ENCODE measurements around the gene ERVFRD-1. TPM values are rescaled to one million over a fixed set of nuclear protein-coding genes. Genes with fewer than 3 reads are reported as not detected.

ERVFRD-1 gene
- total RNA-seq, 1 donor from 2014 or later = not detected

DNA sequence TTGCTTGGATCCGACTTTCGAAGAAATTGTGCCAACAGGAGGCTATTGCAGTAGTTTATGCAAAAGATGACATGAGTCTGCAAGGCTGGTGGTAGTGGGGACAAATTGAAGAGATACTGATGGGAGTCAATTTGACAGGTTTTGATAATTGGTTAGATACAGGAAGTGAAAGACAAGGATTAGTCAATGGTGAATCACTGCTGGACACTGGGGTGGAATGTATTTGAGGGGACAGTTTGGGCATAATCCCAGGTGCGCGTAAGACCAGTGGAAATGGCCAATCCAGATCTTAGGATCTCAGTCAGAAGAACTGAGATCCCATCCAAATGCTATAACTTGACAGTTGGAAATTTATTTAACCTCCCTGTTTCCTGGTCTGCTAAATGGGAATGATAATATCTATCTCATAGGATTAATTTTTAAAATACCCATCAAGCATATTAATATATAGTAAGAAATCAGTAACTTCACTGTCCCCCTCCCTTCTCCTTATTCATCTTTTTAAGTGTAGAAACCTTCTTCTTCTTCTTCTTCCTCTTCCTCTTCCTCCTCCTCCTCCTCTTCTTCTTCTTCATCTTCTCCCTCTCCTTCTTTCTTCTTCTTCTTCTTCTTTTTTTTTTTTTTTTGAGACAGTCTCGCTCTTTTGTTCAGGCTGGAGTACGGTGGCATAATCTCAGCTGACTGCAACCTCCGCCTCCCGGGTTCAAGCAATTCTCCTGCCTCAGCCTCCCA lies 30.9 kb upstream of the ERVFRD-1 start:
- intact Hi-C loops (cut with DNase I) = loop anchor here (5.0 kb wide), 1 partner anchor 90 kb away; the partner anchor contains the start of gene NEDD9
- Histone ChIP-seq H3K4me1 (no peaks in the 10 kb centered on the region), H3K9me3 (no peaks in the 10 kb centered on the region), H3K4me3 (no peak overlapping the region), H3K36me3 (no peaks in the 10 kb centered on the region), H3K27me3 (no peaks in the 10 kb centered on the region), H3K27ac (no peak overlapping the region)
- TF ChIP-seq, protein P1, sequence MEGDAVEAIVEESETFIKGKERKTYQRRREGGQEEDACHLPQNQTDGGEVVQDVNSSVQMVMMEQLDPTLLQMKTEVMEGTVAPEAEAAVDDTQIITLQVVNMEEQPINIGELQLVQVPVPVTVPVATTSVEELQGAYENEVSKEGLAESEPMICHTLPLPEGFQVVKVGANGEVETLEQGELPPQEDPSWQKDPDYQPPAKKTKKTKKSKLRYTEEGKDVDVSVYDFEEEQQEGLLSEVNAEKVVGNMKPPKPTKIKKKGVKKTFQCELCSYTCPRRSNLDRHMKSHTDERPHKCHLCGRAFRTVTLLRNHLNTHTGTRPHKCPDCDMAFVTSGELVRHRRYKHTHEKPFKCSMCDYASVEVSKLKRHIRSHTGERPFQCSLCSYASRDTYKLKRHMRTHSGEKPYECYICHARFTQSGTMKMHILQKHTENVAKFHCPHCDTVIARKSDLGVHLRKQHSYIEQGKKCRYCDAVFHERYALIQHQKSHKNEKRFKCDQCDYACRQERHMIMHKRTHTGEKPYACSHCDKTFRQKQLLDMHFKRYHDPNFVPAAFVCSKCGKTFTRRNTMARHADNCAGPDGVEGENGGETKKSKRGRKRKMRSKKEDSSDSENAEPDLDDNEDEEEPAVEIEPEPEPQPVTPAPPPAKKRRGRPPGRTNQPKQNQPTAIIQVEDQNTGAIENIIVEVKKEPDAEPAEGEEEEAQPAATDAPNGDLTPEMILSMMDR (IDR thresholded peaks at IDR 0.05) = no peak
- DNase-seq (ENCODE audit: low spot score in 2 of 2) = no peak

DNA sequence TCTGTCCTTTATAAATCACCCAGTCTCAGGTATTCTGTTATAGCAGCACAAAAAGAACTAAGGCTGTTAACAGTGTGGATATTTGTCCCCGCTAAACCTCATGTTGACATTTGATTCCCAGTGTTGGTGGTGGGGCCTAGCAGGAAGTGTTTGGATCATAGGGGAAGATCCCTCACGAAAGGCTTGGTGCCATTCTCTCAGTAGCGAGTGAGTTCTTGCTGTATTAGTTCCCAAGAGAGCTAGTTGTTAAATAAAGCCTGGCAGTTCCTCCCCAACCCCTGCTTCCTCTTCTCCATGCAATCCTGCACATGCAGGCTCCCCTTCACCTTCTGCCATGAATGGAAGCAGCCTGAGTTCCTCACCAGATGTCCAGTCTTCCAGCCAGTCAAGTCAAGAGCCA lies 29.8 kb upstream of the ERVFRD-1 start:
- Histone ChIP-seq H3K9me3 (no peaks in the 10 kb centered on the region), H3K27ac (no peak overlapping the region), H3K27me3 (no peaks in the 10 kb centered on the region), H3K4me1 (no peaks in the 10 kb centered on the region), H3K36me3 (no peaks in the 10 kb centered on the region), H3K4me3 (no peak overlapping the region)
- no peak for DNase-seq (ENCODE audit: low spot score in 2 of 2)
- intact Hi-C loops (cut with DNase I) = loop anchor here (5.0 kb wide), 1 partner anchor 91 kb away; the partner anchor contains the start of gene NEDD9
- TF ChIP-seq, protein P1 (IDR thresholded peaks at IDR 0.05) = no peak

DNA sequence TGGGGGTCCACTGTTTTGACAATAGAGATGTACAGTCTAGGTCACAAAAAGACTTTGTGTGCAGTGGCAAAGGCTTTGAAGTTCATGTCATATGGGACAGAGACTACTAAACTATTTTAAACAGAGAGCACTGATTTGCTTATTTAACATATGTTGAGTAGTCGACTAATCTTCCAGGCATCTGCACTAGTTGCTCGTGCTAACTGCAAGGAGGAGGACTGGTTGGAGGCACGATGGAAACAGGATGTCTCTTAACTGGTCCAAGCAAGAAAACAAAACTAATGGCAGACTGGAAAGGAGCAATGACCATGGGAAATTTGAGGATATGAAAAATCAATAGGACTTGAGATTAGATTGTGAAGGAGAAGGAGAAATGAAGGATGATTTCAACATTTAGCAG lies 28.5 kb upstream of the ERVFRD-1 start:
- H3K9me3 ChIP-seq = no peaks in the 10 kb centered on the region
- TF ChIP-seq, protein P1 (IDR thresholded peaks at IDR 0.05) = no peak
- H3K27ac ChIP-seq = no peak overlapping the region
- peaks cover 2 to 10% of the 10 kb centered on the region in 2 donors for H3K36me3 ChIP-seq
- H3K27me3 ChIP-seq = no peaks in the 10 kb centered on the region
- H3K4me1 ChIP-seq = no peaks in the 10 kb centered on the region
- intact Hi-C loops (cut with DNase I) = loop anchor here (5.0 kb wide), 1 partner anchor 92 kb away; the partner anchor contains the start of gene NEDD9
- no peak overlapping the region for H3K4me3 ChIP-seq
- DNase-seq (ENCODE audit: low spot score in 2 of 2) = no peak

DNA sequence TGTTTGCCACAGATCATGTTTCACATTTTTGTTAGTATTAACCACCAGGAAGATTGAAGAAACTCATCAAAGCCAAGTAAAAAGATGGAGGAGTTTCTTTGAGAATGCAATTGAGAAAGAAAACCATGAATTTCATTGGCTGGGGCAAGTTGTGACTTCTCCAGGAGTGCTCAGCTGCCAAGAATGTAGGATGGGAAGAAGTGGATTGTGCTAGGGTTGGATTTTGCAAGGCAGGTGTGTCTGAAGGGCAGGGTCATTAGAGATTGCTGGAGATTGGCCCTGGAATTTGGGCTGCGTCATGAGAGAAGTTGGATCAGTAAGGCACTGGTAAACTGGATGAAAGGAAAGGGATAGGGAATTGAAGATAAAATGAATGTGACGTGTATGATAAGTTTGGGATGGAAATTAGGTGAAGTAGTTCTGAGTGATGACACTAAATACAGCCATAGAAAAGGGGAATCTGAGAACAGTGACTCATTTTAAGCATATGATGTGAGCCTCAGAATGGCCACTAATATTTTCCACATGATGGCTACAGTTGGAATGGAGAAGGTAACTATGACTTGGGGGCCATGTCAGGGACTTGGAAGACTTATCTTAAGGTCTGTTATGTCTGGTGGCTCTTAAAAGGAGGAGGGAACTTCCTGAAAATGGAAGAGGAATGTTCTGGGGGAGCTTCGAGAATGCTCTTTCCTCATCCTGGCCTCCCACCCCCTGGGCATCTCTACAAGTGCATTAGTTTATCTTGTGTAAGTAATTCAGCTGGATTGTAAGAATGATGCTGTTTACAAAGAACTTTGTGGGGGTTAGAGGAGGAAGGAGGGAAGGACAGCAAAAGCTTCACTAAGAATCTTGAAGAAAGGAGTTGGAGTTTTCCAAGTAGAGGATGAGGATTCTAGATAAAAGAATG lies 27.8 kb upstream of the ERVFRD-1 start:
- DNase-seq (ENCODE audit: low spot score in 2 of 2) = no peak
- no peak overlapping the region for H3K27ac ChIP-seq
- no peak overlapping the region for H3K4me3 ChIP-seq
- TF ChIP-seq, protein P1 (IDR thresholded peaks at IDR 0.05) = no peak
- no peaks in the 10 kb centered on the region for H3K9me3 ChIP-seq
- intact Hi-C loops (cut with DNase I) = no loop called here
- no peaks in the 10 kb centered on the region for H3K4me1 ChIP-seq
- peaks cover 8 to 16% of the 10 kb centered on the region in 2 donors for H3K36me3 ChIP-seq
- no peaks in the 10 kb centered on the region for H3K27me3 ChIP-seq

DNA sequence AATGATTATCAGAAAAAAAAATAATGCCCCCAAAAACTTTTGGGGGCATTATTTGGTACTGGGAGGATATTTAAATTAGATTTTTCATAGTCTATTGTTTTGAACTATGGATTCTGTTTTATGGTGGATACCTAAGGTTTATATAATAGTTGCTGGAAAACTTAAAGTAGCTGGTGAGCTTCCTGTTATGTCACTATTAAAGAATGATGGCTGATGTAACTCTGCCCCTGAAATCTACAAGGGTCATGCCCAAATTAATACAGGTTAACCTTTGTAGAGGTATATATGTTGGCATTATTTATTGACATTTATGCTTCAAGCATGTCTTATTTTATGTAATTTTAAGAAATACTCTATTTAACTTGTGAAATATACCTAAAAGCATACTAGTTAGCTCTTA lies 25.3 kb upstream of the ERVFRD-1 start:
- Histone ChIP-seq H3K36me3 (peaks cover 8 to 17% of the 10 kb centered on the region in 2 donors), H3K4me3 (no peak overlapping the region), H3K27me3 (no peaks in the 10 kb centered on the region), H3K27ac (no peak overlapping the region), H3K4me1 (no peaks in the 10 kb centered on the region), H3K9me3 (no peaks in the 10 kb centered on the region)
- TF ChIP-seq, protein P1 (IDR thresholded peaks at IDR 0.05) = no peak
- no peak for DNase-seq (ENCODE audit: low spot score in 2 of 2)
- intact Hi-C loops (cut with DNase I) = no loop called here

Measured in ascending aorta (tissue), 2 donors.